HG03575 (cell line): Measurements from ENCODE around the gene GJB4.
"Not testable (repeated sequence)": the region's sequence is repeated elsewhere in the genome, so short reads cannot be mapped to it uniquely, and the experiment has no call there.

ENCODE experiments used
- ATAC-seq: cut with Tn5 transposase; IDR thresholded peaks from one replicate; pipeline ENCODE4 v1.9.1; 2021; ENCODE audit not compliant: unreplicated experiment, insufficient number of reproducible peaks, low FRiP score; ENCODE audit errors: extremely low read depth

Gene GJB4

GRCh38 chr1:34792424-34792823 is 32.9 kb downstream of the GJB4 start:
- ATAC-seq, result no peak

- no peak for ATAC-seq
Measured at GRCh38 chr1:34792868-34793727, 33.6 kb downstream of the GJB4 start, which contains the start of gene GJA4. Gene GJA4, plus strand, starts transcription at chr1:34792999. Its CDS starts 1,215 bp downstream, at chr1:34794214.

- ATAC-seq, result no peak
Measured at GRCh38 chr1:34794001-34794789, 34.7 kb downstream of the GJB4 start.

DNA sequence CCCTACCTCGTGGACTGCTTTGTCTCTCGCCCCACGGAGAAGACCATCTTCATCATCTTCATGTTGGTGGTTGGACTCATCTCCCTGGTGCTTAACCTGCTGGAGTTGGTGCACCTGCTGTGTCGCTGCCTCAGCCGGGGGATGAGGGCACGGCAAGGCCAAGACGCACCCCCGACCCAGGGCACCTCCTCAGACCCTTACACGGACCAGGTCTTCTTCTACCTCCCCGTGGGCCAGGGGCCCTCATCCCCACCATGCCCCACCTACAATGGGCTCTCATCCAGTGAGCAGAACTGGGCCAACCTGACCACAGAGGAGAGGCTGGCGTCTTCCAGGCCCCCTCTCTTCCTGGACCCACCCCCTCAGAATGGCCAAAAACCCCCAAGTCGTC is 35.2 kb downstream of the GJB4 start:
- no peak for ATAC-seq

GRCh38 chr1:34795916-34796315 is 36.4 kb downstream of the GJB4 start:
- no peak for ATAC-seq

- no peak for ATAC-seq
Measured at GRCh38 chr1:34796990-34797389, 37.5 kb downstream of the GJB4 start.

DNA sequence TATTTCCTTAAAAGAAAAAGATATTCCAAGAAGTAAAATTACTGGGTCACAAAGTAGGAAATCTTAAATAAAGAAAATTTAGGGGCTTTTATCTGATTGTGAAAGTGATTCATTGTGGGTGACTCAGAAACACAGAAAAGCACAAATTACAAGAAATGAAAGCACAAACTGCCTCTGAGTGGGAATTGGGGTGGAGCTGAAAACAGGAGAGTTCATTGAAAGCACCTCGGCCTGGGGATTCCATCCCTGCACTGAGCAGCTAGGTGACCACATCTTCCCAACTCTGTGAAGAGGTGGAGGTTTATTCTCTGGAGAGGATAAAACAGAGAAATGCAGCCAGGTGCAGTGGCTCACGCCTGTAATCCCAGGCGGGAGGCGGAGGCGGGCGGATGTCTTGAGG is 40.7 kb downstream of the GJB4 start:
- no peak for ATAC-seq

GRCh38 chr1:34803770-34804169 is 44.2 kb downstream of the GJB4 start:
- ATAC-seq, result no peak

GRCh38 chr1:34806396-34806795 is 46.9 kb downstream of the GJB4 start:
- ATAC-seq, result no peak

GRCh38 chr1:34808051-34808810 is 48.7 kb downstream of the GJB4 start:
- ATAC-seq, result no peak

GRCh38 chr1:34810781-34811180 is 51.2 kb downstream of the GJB4 start:
- not testable (repeated sequence) for ATAC-seq
